Mesodermal cell (in vitro differentiated cells): Measurements from ENCODE around the gene RUNDC1. TPM values are rescaled to one million over a fixed set of nuclear protein-coding genes. Genes with fewer than 3 reads are reported as not detected.
A peak's percentile ranks its signal among the peaks of the same experiment; 100 is the strongest.

Experiments
- H3K27ac ChIP-seq: 2 replicates; pipeline ENCODE4 v1.7.0; 2013; ENCODE audit warnings: mild to moderate bottlenecking, low read depth, low read length, moderate library complexity; ENCODE audit not compliant: severe bottlenecking
- H3K36me3 ChIP-seq: 2 replicates; pipeline ENCODE4 v1.7.1; 2013; ENCODE audit warnings: mild to moderate bottlenecking, low read length, moderate library complexity; ENCODE audit not compliant: control insufficient read depth, insufficient read depth
- H3K4me1 ChIP-seq: one replicate; pipeline ENCODE4 v1.7.1; 2013; ENCODE audit warnings: mild to moderate bottlenecking, low read length; ENCODE audit not compliant: insufficient read depth, control insufficient read depth, poor library complexity, severe bottlenecking
- H3K4me3 ChIP-seq: 2 replicates; pipeline ENCODE4 v1.7.0; 2013; ENCODE audit warnings: low read length, control low read depth, mild to moderate bottlenecking; ENCODE audit not compliant: insufficient read depth, poor library complexity, severe bottlenecking; ENCODE audit errors: extremely low read depth
- H3K9me3 ChIP-seq: 2 replicates; pipeline ENCODE4 v1.7.1; 2013; ENCODE audit warnings: mild to moderate bottlenecking, low read length, moderate library complexity; ENCODE audit not compliant: control insufficient read depth
- WGBS, 2 experiments: methylation state at CpG; one replicate each; pipeline ENCODE4 v1.1.5; 2013; ENCODE audit warnings: missing lambda C conversion rate in 2 of 2; ENCODE audit not compliant: insufficient coverage in 2 of 2; 5-methylcytosine and 5-hydroxymethylcytosine counted together
- polyA plus RNA-seq, 2 experiments: library from polyadenylated mRNA; stranded (reverse); fragments of 50-300 nt; gene quantifications; one replicate each; pipeline ENCODE4 v1.2.3, GENCODE V29; 2013

Gene RUNDC1
- polyA plus RNA-seq (2013, experiment 1 of 2), result 9.6 TPM
- polyA plus RNA-seq (2013, experiment 2 of 2), result 7.7 TPM

GRCh38 chr17:42980274-42980765 lies at the start of gene RUNDC1:
RUNDC1 (plus strand) TSS chr17:42980565; CDS start chr17:42980577, 12 bp downstream.
- 1 to 2% methylated on average over 33 to 34 of the region's 39 CpGs for WGBS, 2 experiments
- H3K36me3 ChIP-seq, result peaks cover 23% of the 10 kb centered on the region
- H3K9me3 ChIP-seq, result no peaks in the 10 kb centered on the region
- H3K27ac ChIP-seq, result peak within 1 kb of the TSS; percentile 87
- peak within 1 kb of the TSS; percentile 89 for H3K4me3 ChIP-seq
- peaks cover 3% of the 10 kb centered on the region for H3K4me1 ChIP-seq

GRCh38 chr17:42937712-42938596 lies 42.4 kb upstream of the RUNDC1 start:
- WGBS, 2 experiments, result 43 to 48% methylated on average over 5 to 8 of the region's 9 CpGs
- H3K27ac ChIP-seq, result no peak overlapping the region
- no peak overlapping the region for H3K4me3 ChIP-seq
- no peaks in the 10 kb centered on the region for H3K36me3 ChIP-seq
- no peaks in the 10 kb centered on the region for H3K4me1 ChIP-seq
- no peaks in the 10 kb centered on the region for H3K9me3 ChIP-seq

GRCh38 chr17:42944211-42944610 lies 36.2 kb upstream of the RUNDC1 start:
- Histone ChIP-seq H3K27ac (no peak overlapping the region), H3K4me3 (no peak overlapping the region), H3K4me1 (no peaks in the 10 kb centered on the region), H3K36me3 (peaks cover 4% of the 10 kb centered on the region), H3K9me3 (no peaks in the 10 kb centered on the region)
- WGBS, 2 experiments, result no CpG with 5 or more reads among the region's 3 CpGs

GRCh38 chr17:42946812-42947211 lies 33.6 kb upstream of the RUNDC1 start:
- H3K9me3 ChIP-seq, result no peaks in the 10 kb centered on the region
- WGBS, 2 experiments, result no CpG with 5 or more reads among the region's 1 CpG
- peaks cover 29% of the 10 kb centered on the region for H3K36me3 ChIP-seq
- no peak overlapping the region for H3K4me3 ChIP-seq
- no peaks in the 10 kb centered on the region for H3K4me1 ChIP-seq
- no peak overlapping the region for H3K27ac ChIP-seq

GRCh38 chr17:42950044-42950783 lies 30.2 kb upstream of the RUNDC1 start:
- H3K36me3 ChIP-seq, result peaks cover 61% of the 10 kb centered on the region
- 96 to 98% methylated on average over 3 to 6 of the region's 13 CpGs for WGBS, 2 experiments

GRCh38 chr17:42953669-42954068 lies 26.7 kb upstream of the RUNDC1 start:
- no peak overlapping the region for H3K4me3 ChIP-seq
- no peaks in the 10 kb centered on the region for H3K4me1 ChIP-seq
- no peak overlapping the region for H3K27ac ChIP-seq
- 100% methylated on average over 1 of the region's 1 CpG; no CpG with 5 or more reads in 1 of the 2 experiments for WGBS, 2 experiments
- H3K9me3 ChIP-seq, result no peaks in the 10 kb centered on the region
- H3K36me3 ChIP-seq, result peaks cover 93% of the 10 kb centered on the region

More at GRCh38 chr17:42950044-42950783, 30.2 kb upstream of the RUNDC1 start:
- Histone ChIP-seq H3K9me3 (no peaks in the 10 kb centered on the region), H3K27ac (no peak overlapping the region), H3K4me3 (no peak overlapping the region), H3K4me1 (no peaks in the 10 kb centered on the region)

GRCh38 chr17:42964161-42964932 lies 16.0 kb upstream of the RUNDC1 start, which contains the start of gene AARSD1:
AARSD1 (minus strand) TSS chr17:42964454; CDS start chr17:42964440, 14 bp downstream.
- no peaks in the 10 kb centered on the region for H3K4me1 ChIP-seq
- whole genome bisulfite sequencing, 2 experiments, result 5 to 11% methylated on average over 24 to 35 of the region's 43 CpGs
- H3K9me3 ChIP-seq, result no peaks in the 10 kb centered on the region
- H3K27ac ChIP-seq, result peak within 1 kb of the TSS; percentile 79
- peaks cover 36% of the 10 kb centered on the region for H3K36me3 ChIP-seq
- peak within 1 kb of the TSS; percentile 67 for H3K4me3 ChIP-seq

GRCh38 chr17:42967925-42968324 lies 12.4 kb upstream of the RUNDC1 start:
- no peak overlapping the region for H3K4me3 ChIP-seq
- no CpG with 5 or more reads among the region's 1 CpG for whole genome bisulfite sequencing, 2 experiments
- no peak overlapping the region for H3K27ac ChIP-seq
- peaks cover 3% of the 10 kb centered on the region for H3K36me3 ChIP-seq
- H3K4me1 ChIP-seq, result no peaks in the 10 kb centered on the region
- no peaks in the 10 kb centered on the region for H3K9me3 ChIP-seq

- no peaks in the 10 kb centered on the region for H3K9me3 ChIP-seq
- no peaks in the 10 kb centered on the region for H3K4me1 ChIP-seq
- WGBS, 2 experiments, result 88% methylated on average over 3 of the region's 5 CpGs; no CpG with 5 or more reads in 1 of the 2 experiments
- no peak overlapping the region for H3K27ac ChIP-seq
- H3K4me3 ChIP-seq, result no peak overlapping the region
- peaks cover 3% of the 10 kb centered on the region for H3K36me3 ChIP-seq
Measured at GRCh38 chr17:42969001-42969581, 11.3 kb upstream of the RUNDC1 start.

- Histone ChIP-seq H3K4me1 (no peaks in the 10 kb centered on the region), H3K4me3 (no peak overlapping the region), H3K27ac (no peak overlapping the region), H3K36me3 (peaks cover 8% of the 10 kb centered on the region), H3K9me3 (no peaks in the 10 kb centered on the region)
- WGBS, 2 experiments, result 74 to 96% methylated on average over 4 of the region's 5 CpGs
Measured at GRCh38 chr17:42971589-42971988, 8.8 kb upstream of the RUNDC1 start.
